ENCODE measurements around the gene CYBB. TPM values are rescaled to one million over a fixed set of nuclear protein-coding genes. Genes with fewer than 3 reads are reported as not detected.

Gene CYBB
- not detected in 2 replicates for total RNA-seq

GRCh38 chrX:37779857-37780256, at the start of gene CYBB:
Gene CYBB (plus strand): TSS chrX:37780059. CDS start chrX:37780078, 19 bp downstream.

GRCh38 chrX:37846934-37847732, 67.3 kb downstream of the CYBB start, which contains the start of gene DYNLT3:
Gene DYNLT3 (minus strand): TSS chrX:37847571. CDS start chrX:37847510, 61 bp downstream.

Other genes with a start within 250 kb of the CYBB start
- 0.13 and 0.16 TPM in 2 replicates for gene LANCL3, start 208.4 kb upstream of the CYBB start, total RNA-seq
- 0.13 and 0.16 TPM in 2 replicates for gene XK, start 94.3 kb upstream of the CYBB start, total RNA-seq
- 12.0 and 18.9 TPM in 2 replicates for gene DYNLT3, start 67.5 kb downstream of the CYBB start, total RNA-seq
- 0.13 and 0.16 TPM in 2 replicates for gene SYTL5, start 226.5 kb downstream of the CYBB start, total RNA-seq